ENCODE data around the gene FXYD5. TPM values are rescaled to one million over a fixed set of nuclear protein-coding genes. Genes with fewer than 3 reads are reported as not detected.
A peak's percentile ranks its signal among the peaks of the same experiment; 100 is the strongest.

FXYD5 gene
- total and polyA plus RNA-seq, 9 of the 15 experiments (the other 6 are each of a cell fraction or from before 2014, with no cell fraction given): 104 to 537 (median 174) TPM

DNA sequence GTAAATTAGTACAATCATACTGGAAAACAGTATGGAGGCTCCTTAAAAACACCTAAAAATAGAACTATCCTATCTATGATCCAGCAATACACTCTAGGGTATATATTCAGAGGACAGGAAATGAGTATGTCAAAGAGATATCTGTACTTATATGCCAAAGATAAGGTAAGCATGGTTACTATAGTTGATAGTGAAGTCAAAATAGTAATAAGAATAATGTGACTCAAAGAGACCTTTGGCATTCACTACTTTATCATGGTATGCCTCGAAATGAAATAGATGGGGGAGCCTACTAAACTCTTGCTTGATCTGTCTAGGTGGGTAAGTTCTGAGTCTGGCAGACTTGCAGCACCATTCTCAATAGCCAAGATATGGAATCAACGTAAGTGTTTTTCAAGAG, 30.3 kb downstream of the FXYD5 start (continued):
- 0 out of 2 replicates have a peak, but pooled peaks have one; percentile 13 for TF ChIP-seq MGA (IDR thresholded peaks at IDR 0.05)
- no peak for TF ChIP-seq CBFB (CRISPR knock-in tag; IDR thresholded peaks at IDR 0.05)
- no peak for TF ChIP-seq SAFB2 (IDR thresholded peaks at IDR 0.05; ENCODE audit: borderline replicate concordance, low read depth, low read length, severe bottlenecking)
- TF ChIP-seq SAFB (IDR thresholded peaks at IDR 0.05; ENCODE audit: borderline replicate concordance, low read depth, low read length): no peak
- no peak for TF ChIP-seq ZC3H8 (IDR thresholded peaks at IDR 0.05)
- no peak for TF ChIP-seq IRF9 (tag; IDR thresholded peaks at IDR 0.05)
- TF ChIP-seq CBFA2T3 (IDR thresholded peaks at IDR 0.05): 0 out of 2 replicates have a peak, but pooled peaks have one; percentile 2
- no peak for TF ChIP-seq PHF20 (IDR thresholded peaks at IDR 0.05; ENCODE audit: partially characterized antibody)
- TF ChIP-seq HNRNPLL (IDR thresholded peaks at IDR 0.05; ENCODE audit: low read depth, low read length, poor library complexity, severe bottlenecking): no peak
